Activated T-cell treated with anti-CD3 and anti-CD28 coated beads, Interleukin-2, amount 50 U/mL, for 72 hours (primary cell): ENCODE measurements around the gene NPLOC4. TPM values are rescaled to one million over a fixed set of nuclear protein-coding genes. Genes with fewer than 3 reads are reported as not detected.

ENCODE experiments used
- ATAC-seq, 2 donors: fragments of 150-1000 bp; cut with Tn5 transposase; replicated peaks in 1 of 2; 2 replicates each; pipeline ENCODE4 v1.10.0; 2021; ENCODE audit warnings: moderate library complexity in 2 of 2, mild to moderate bottlenecking in 1 of 2
- DNase-seq, 2 donors: peaks; one replicate each; pipeline ENCODE4 v3.0.0; 2021 to 2022; ENCODE audit warnings: mixed read lengths in 1 of 2
- H3K27ac Mint-ChIP-seq: one replicate; pipeline ENCODE4 v1.8.0; 2022; ENCODE audit warnings: mild to moderate bottlenecking, moderate library complexity, mixed read lengths
- H3K27me3 Mint-ChIP-seq: one replicate; pipeline ENCODE4 v1.8.0; 2022; ENCODE audit warnings: low read depth, mixed read lengths
- H3K36me3 Mint-ChIP-seq, 2 donors: one replicate each; pipeline ENCODE4 v1.8.0; 2022; ENCODE audit warnings: mixed read lengths in 2 of 2, mild to moderate bottlenecking in 1 of 2; ENCODE audit not compliant: insufficient read depth in 2 of 2
- H3K4me1 Mint-ChIP-seq: one replicate; pipeline ENCODE4 v1.8.0; 2022; ENCODE audit warnings: low read depth, mixed read lengths
- H3K4me3 Mint-ChIP-seq, 2 donors: one replicate each; pipeline ENCODE4 v1.8.0; 2022; ENCODE audit warnings: mild to moderate bottlenecking in 2 of 2, mixed read lengths in 2 of 2, moderate library complexity in 2 of 2
- H3K9me3 Mint-ChIP-seq, 2 donors: one replicate each; pipeline ENCODE4 v1.8.0; 2022; ENCODE audit warnings: mixed read lengths in 2 of 2
- total RNA-seq, 2 donors: library from RNA; stranded (reverse); gene quantifications; one replicate each; pipeline ENCODE4 v1.2.3, GENCODE V29; 2022

Gene NPLOC4
- total RNA-seq, 2 donors from 2014 or later, result 89.7 to 107 TPM

- Mint-ChIP-seq H3K36me3 (no peaks in the 10 kb centered on the region), H3K4me1 (peaks cover 21% of the 10 kb centered on the region), H3K27me3 (peaks cover 6% of the 10 kb centered on the region), H3K27ac (no peak within 1 kb of the TSS), H3K4me3 (no peak within 1 kb of the TSS), H3K9me3 (no peaks in the 10 kb centered on the region)
- no peak for DNase-seq
- no peak for ATAC-seq
Observed at GRCh38 chr17:81656118-81656743, 19.3 kb upstream of the NPLOC4 start, which contains the start of gene PDE6G. PDE6G (minus strand) TSS chr17:81656542; CDS start chr17:81653305, 3,237 bp downstream.

- H3K36me3 Mint-ChIP-seq, result no peaks in the 10 kb centered on the region
- DNase-seq (no peak), ATAC-seq (no peak)
- no peak overlapping the region for H3K27ac Mint-ChIP-seq
- peaks cover 21% of the 10 kb centered on the region for H3K4me1 Mint-ChIP-seq
- H3K4me3 Mint-ChIP-seq, result no peak overlapping the region
- peaks cover 6% of the 10 kb centered on the region for H3K27me3 Mint-ChIP-seq
- no peaks in the 10 kb centered on the region for H3K9me3 Mint-ChIP-seq
Observed at GRCh38 chr17:81655378-81656117, 18.6 kb upstream of the NPLOC4 start.

GRCh38 chr17:81652906-81653771, 16.2 kb upstream of the NPLOC4 start:
- peaks cover 21% of the 10 kb centered on the region for H3K4me1 Mint-ChIP-seq
- peak; percentile 70 to 71 for ATAC-seq
- no peaks in the 10 kb centered on the region for H3K9me3 Mint-ChIP-seq
- no peak overlapping the region for H3K27ac Mint-ChIP-seq
- peak overlapping the region; percentile 74 to 83 for H3K4me3 Mint-ChIP-seq
- H3K36me3 Mint-ChIP-seq, result no peaks in the 10 kb centered on the region
- peak in 1 of 2 donors; percentile 49 for DNase-seq
- H3K27me3 Mint-ChIP-seq, result peaks cover 6% of the 10 kb centered on the region

GRCh38 chr17:81651692-81652091, 14.8 kb upstream of the NPLOC4 start:
- Mint-ChIP-seq H3K4me1 (peaks cover 21% of the 10 kb centered on the region), H3K4me3 (peak overlapping the region in 1 of 2 donors; percentile 34), H3K9me3 (no peaks in the 10 kb centered on the region), H3K36me3 (no peaks in the 10 kb centered on the region), H3K27me3 (peaks cover 12% of the 10 kb centered on the region), H3K27ac (no peak overlapping the region)
- no peak for DNase-seq
- no peak for ATAC-seq

GRCh38 chr17:81650951-81651350, 14.0 kb upstream of the NPLOC4 start:
- H3K9me3 Mint-ChIP-seq, result no peaks in the 10 kb centered on the region
- H3K27ac Mint-ChIP-seq, result no peak overlapping the region
- H3K4me3 Mint-ChIP-seq, result no peak overlapping the region
- no peak for DNase-seq
- H3K4me1 Mint-ChIP-seq, result peaks cover 21% of the 10 kb centered on the region
- peaks cover 12% of the 10 kb centered on the region for H3K27me3 Mint-ChIP-seq
- ATAC-seq, result no peak
- no peaks in the 10 kb centered on the region for H3K36me3 Mint-ChIP-seq

GRCh38 chr17:81648707-81649085, 11.8 kb upstream of the NPLOC4 start:
- no peak overlapping the region for H3K27ac Mint-ChIP-seq
- peaks cover 14% of the 10 kb centered on the region for H3K4me1 Mint-ChIP-seq
- ATAC-seq, result no peak
- peaks cover 12% of the 10 kb centered on the region for H3K27me3 Mint-ChIP-seq
- H3K9me3 Mint-ChIP-seq, result no peaks in the 10 kb centered on the region
- DNase-seq, result no peak
- no peak overlapping the region for H3K4me3 Mint-ChIP-seq
- H3K36me3 Mint-ChIP-seq, result no peaks in the 10 kb centered on the region

- H3K4me3 Mint-ChIP-seq, result no peak overlapping the region
- ATAC-seq (no peak), DNase-seq (no peak)
- H3K27me3 Mint-ChIP-seq, result peaks cover 12% of the 10 kb centered on the region
- H3K36me3 Mint-ChIP-seq, result no peaks in the 10 kb centered on the region
- H3K9me3 Mint-ChIP-seq, result no peaks in the 10 kb centered on the region
- no peak overlapping the region for H3K27ac Mint-ChIP-seq
- peaks cover 9% of the 10 kb centered on the region for H3K4me1 Mint-ChIP-seq
Observed at GRCh38 chr17:81648013-81648706, 11.2 kb upstream of the NPLOC4 start.

- Mint-ChIP-seq H3K27ac (no peak overlapping the region), H3K4me3 (no peak overlapping the region), H3K36me3 (no peaks in the 10 kb centered on the region), H3K4me1 (peaks cover 5% of the 10 kb centered on the region), H3K9me3 (no peaks in the 10 kb centered on the region), H3K27me3 (peaks cover 12% of the 10 kb centered on the region)
- no peak for ATAC-seq
- DNase-seq, result no peak
Observed at GRCh38 chr17:81647640-81648012, 10.7 kb upstream of the NPLOC4 start.

- H3K27me3 Mint-ChIP-seq, result peaks cover 12% of the 10 kb centered on the region
- DNase-seq, result no peak
- H3K4me1 Mint-ChIP-seq, result peaks cover 5% of the 10 kb centered on the region
- H3K4me3 Mint-ChIP-seq, result no peak overlapping the region
- no peak overlapping the region for H3K27ac Mint-ChIP-seq
- no peak for ATAC-seq
- H3K36me3 Mint-ChIP-seq, result no peaks in the 10 kb centered on the region
- no peaks in the 10 kb centered on the region for H3K9me3 Mint-ChIP-seq
Observed at GRCh38 chr17:81646869-81647600, 10.1 kb upstream of the NPLOC4 start.

GRCh38 chr17:81644976-81645952, 8.4 kb upstream of the NPLOC4 start:
- no peak for DNase-seq
- no peak for ATAC-seq
- Mint-ChIP-seq H3K9me3 (no peaks in the 10 kb centered on the region), H3K4me1 (no peaks in the 10 kb centered on the region), H3K36me3 (no peaks in the 10 kb centered on the region), H3K27me3 (peaks cover 6% of the 10 kb centered on the region), H3K4me3 (no peak overlapping the region), H3K27ac (no peak overlapping the region)

- Mint-ChIP-seq H3K27me3 (peaks cover 6% of the 10 kb centered on the region), H3K36me3 (no peaks in the 10 kb centered on the region), H3K9me3 (no peaks in the 10 kb centered on the region), H3K27ac (no peak overlapping the region), H3K4me3 (no peak overlapping the region), H3K4me1 (no peaks in the 10 kb centered on the region)
- no peak for DNase-seq
- no peak for ATAC-seq
Observed at GRCh38 chr17:81644496-81644895, 7.6 kb upstream of the NPLOC4 start.
